NCI-H510A treated with DMSO at 0.1 percent for 48 hours (cell line): ENCODE measurements around the gene FNDC3A.
"Not testable (repeated sequence)": the region's sequence is repeated elsewhere in the genome, so short reads cannot be mapped to it uniquely, and the experiment has no call there.

ENCODE experiments used
- DNase-seq: peaks from one replicate; lab custom pipeline; 2025; lab: John Stamatoyannopoulos, UW

The FNDC3A gene

GRCh38 chr13:49046002-49046401 is 70.3 kb downstream of the FNDC3A start:
- no peak for DNase-seq

GRCh38 chr13:49046519-49046918 is 70.8 kb downstream of the FNDC3A start:
- DNase-seq = no peak

GRCh38 chr13:49052813-49053212 is 77.1 kb downstream of the FNDC3A start:
- no peak for DNase-seq

- DNase-seq = no peak
Measured at GRCh38 chr13:49053215-49053614, 77.5 kb downstream of the FNDC3A start.

GRCh38 chr13:49053906-49054305 is 78.2 kb downstream of the FNDC3A start:
- no peak for DNase-seq

- no peak for DNase-seq
Measured at GRCh38 chr13:49055021-49055420, 79.3 kb downstream of the FNDC3A start.

GRCh38 chr13:49057176-49057575 is 81.5 kb downstream of the FNDC3A start:
- no peak for DNase-seq

GRCh38 chr13:49058761-49059160 is 83.0 kb downstream of the FNDC3A start:
- DNase-seq = no peak

GRCh38 chr13:49060678-49061387 is 85.1 kb downstream of the FNDC3A start:
- no peak for DNase-seq

- not testable (repeated sequence) for DNase-seq
Measured at GRCh38 chr13:49061388-49061752, 85.7 kb downstream of the FNDC3A start.

GRCh38 chr13:49062297-49062896 is 86.7 kb downstream of the FNDC3A start:
- DNase-seq = no peak

- no peak for DNase-seq
Measured at GRCh38 chr13:49063011-49063410, 87.3 kb downstream of the FNDC3A start.

- DNase-seq = no peak
Measured at GRCh38 chr13:49063497-49063896, 87.8 kb downstream of the FNDC3A start.

- no peak for DNase-seq
Measured at GRCh38 chr13:49064476-49064875, 88.8 kb downstream of the FNDC3A start.

GRCh38 chr13:49066856-49067255 is 91.1 kb downstream of the FNDC3A start:
- no peak for DNase-seq

GRCh38 chr13:49068498-49068897 is 92.8 kb downstream of the FNDC3A start:
- not testable (repeated sequence) for DNase-seq

GRCh38 chr13:49070021-49070420 is 94.3 kb downstream of the FNDC3A start:
- DNase-seq = not testable (repeated sequence)

- no peak for DNase-seq
Measured at GRCh38 chr13:49071341-49071937, 95.7 kb downstream of the FNDC3A start.

GRCh38 chr13:49082653-49083536 is 107.2 kb downstream of the FNDC3A start:
- no peak for DNase-seq

GRCh38 chr13:49084961-49085360 is 109.2 kb downstream of the FNDC3A start:
- no peak for DNase-seq

- no peak for DNase-seq
Measured at GRCh38 chr13:49086722-49087121, 111.0 kb downstream of the FNDC3A start.

GRCh38 chr13:49093376-49093775 is 117.7 kb downstream of the FNDC3A start:
- DNase-seq = no peak
